HG03558 (cell line): Measurements from ENCODE around the gene SIL1.
"Not testable (repeated sequence)": the region's sequence is repeated elsewhere in the genome, so short reads cannot be mapped to it uniquely, and the experiment has no call there.

ENCODE experiments used
- ATAC-seq: cut with Tn5 transposase; IDR thresholded peaks from one replicate; pipeline ENCODE4 v1.9.1; 2021; ENCODE audit warnings: moderate number of reproducible peaks; ENCODE audit not compliant: unreplicated experiment; ENCODE audit errors: extremely low read depth

Gene SIL1

GRCh38 chr5:139079225-139079990 lies 118.8 kb downstream of the SIL1 start:
- ATAC-seq, result no peak

- ATAC-seq, result no peak
These were observed 119.8 kb downstream of the SIL1 start for GRCh38 chr5:139078345-139078744.

- ATAC-seq, result no peak
These were observed 120.3 kb downstream of the SIL1 start for GRCh38 chr5:139077899-139078298.

- no peak for ATAC-seq
These were observed 122.1 kb downstream of the SIL1 start for GRCh38 chr5:139076111-139076510.

- ATAC-seq, result no peak
These were observed 122.8 kb downstream of the SIL1 start for GRCh38 chr5:139075066-139076050.

GRCh38 chr5:139073956-139074355 lies 124.2 kb downstream of the SIL1 start:
- not testable (repeated sequence) for ATAC-seq

- no peak for ATAC-seq
These were observed 129.5 kb downstream of the SIL1 start for GRCh38 chr5:139068494-139069151.

- ATAC-seq, result no peak
These were observed 130.1 kb downstream of the SIL1 start for GRCh38 chr5:139068060-139068459.

GRCh38 chr5:139065306-139065705 lies 132.9 kb downstream of the SIL1 start:
- ATAC-seq, result no peak

GRCh38 chr5:139064613-139065012 lies 133.6 kb downstream of the SIL1 start:
- ATAC-seq, result no peak

- ATAC-seq, result no peak
These were observed 134.5 kb downstream of the SIL1 start for GRCh38 chr5:139063664-139064054.

GRCh38 chr5:139062910-139063663 lies 135.1 kb downstream of the SIL1 start:
- no peak for ATAC-seq

GRCh38 chr5:139061856-139062255 lies 136.3 kb downstream of the SIL1 start:
- ATAC-seq, result no peak

- no peak for ATAC-seq
These were observed 136.9 kb downstream of the SIL1 start for GRCh38 chr5:139061274-139061673.

- no peak for ATAC-seq
These were observed 140.0 kb downstream of the SIL1 start for GRCh38 chr5:139058121-139058520.

- ATAC-seq, result not testable (repeated sequence)
These were observed 140.9 kb downstream of the SIL1 start for GRCh38 chr5:139057045-139057939.

- ATAC-seq, result no peak
These were observed 145.2 kb downstream of the SIL1 start for GRCh38 chr5:139052975-139053374.

- ATAC-seq, result no peak
These were observed 146.8 kb downstream of the SIL1 start for GRCh38 chr5:139051392-139051791.

- no peak for ATAC-seq
These were observed 147.7 kb downstream of the SIL1 start for GRCh38 chr5:139050432-139050831.
